Panc1 (cell line): Measurements from ENCODE around the gene HIGD1C. TPM values are rescaled to one million over a fixed set of nuclear protein-coding genes. Genes with fewer than 3 reads are reported as not detected.

Experiments
- ATAC-seq: fragments of 200-7000 bp; cut with Tn5 transposase; 2 replicates; pipeline ENCODE4 v1.9.1; 2020; ENCODE audit warnings: mild to moderate bottlenecking, moderate library complexity
- BruUV-seq: library from RNA; stranded (reverse); fragments of 400-500 nt; replicated peaks from 2 replicates; lab custom pipeline; 2021; lab: Mats Ljungman, UMichigan
- CTCF ChIA-PET: fragments of 300-600 bp; sonication (Branson Sonifier 250); formaldehyde crosslinking; loops from one replicate; lab custom pipeline; 2022; ENCODE audit warnings: antibody characterized with exemption; lab: Charles Lee
- POLR2A ChIA-PET: fragments of 300-600 bp; sonication (Branson Sonifier 250); formaldehyde crosslinking; loops from one replicate; lab custom pipeline; 2022; ENCODE audit warnings: antibody characterized with exemption; lab: Charles Lee
- DNase-seq: peaks from one replicate; pipeline ENCODE4 v3.0.0-alpha.2; 2010; ENCODE audit warnings: low read depth, low spot score
- H3K27ac ChIP-seq: 2 replicates; pipeline ENCODE4 v1.5.1; 2011; ENCODE audit warnings: mild to moderate bottlenecking, low read length, inconsistent platforms
- H3K27me3 ChIP-seq: fragments of 200-500 bp; sonication (Bioruptor generic); 2 replicates; pipeline ENCODE4 v1.6.0; 2014; ENCODE audit warnings: low read length, inconsistent platforms; ENCODE audit not compliant: control insufficient read depth, insufficient read depth
- H3K36me3 ChIP-seq: fragments of 200-500 bp; sonication (Bioruptor generic); 2 replicates; pipeline ENCODE4 v1.5.1; 2014; ENCODE audit warnings: inconsistent platforms, mild to moderate bottlenecking, low read length, moderate library complexity; ENCODE audit not compliant: control insufficient read depth, insufficient read depth
- H3K4me1 ChIP-seq: 2 replicates; pipeline ENCODE4 v1.5.1; 2011; ENCODE audit warnings: inconsistent platforms, mild to moderate bottlenecking, low read length, moderate library complexity; ENCODE audit not compliant: control insufficient read depth, insufficient read depth
- H3K4me3 ChIP-seq, 2 experiments: 2 replicates each; pipeline ENCODE4 v1.5.1; 2011 to 2012; ENCODE audit warnings: low read depth in 2 of 2, low read length in 2 of 2, mild to moderate bottlenecking in 2 of 2, inconsistent platforms in 1 of 2, moderate library complexity in 1 of 2
- H3K9me3 ChIP-seq: fragments of 200-500 bp; sonication (Bioruptor generic); 2 replicates; pipeline ENCODE4 v1.5.1; 2014; ENCODE audit warnings: low read depth, mild to moderate bottlenecking, inconsistent platforms, low read length, moderate library complexity; ENCODE audit not compliant: control insufficient read depth, insufficient read depth
- POLR2AphosphoS5 ChIP-seq: IDR thresholded peaks from 2 replicates; pipeline ENCODE4 v1.6.1; 2012; ENCODE audit warnings: mild to moderate bottlenecking, low read depth, low read length, moderate library complexity
- REST ChIP-seq, 2 experiments: IDR thresholded peaks; 2 replicates each; pipeline ENCODE4 v1.6.1; 2011 to 2012; ENCODE audit warnings: low read depth in 2 of 2, control low read depth in 1 of 2, low read length in 1 of 2, mild to moderate bottlenecking in 1 of 2, moderate library complexity in 1 of 2; ENCODE audit not compliant: insufficient read depth in 1 of 2
- SIN3A ChIP-seq: IDR thresholded peaks from 2 replicates; pipeline ENCODE4 v1.6.1; 2012; ENCODE audit warnings: low read depth, mild to moderate bottlenecking, low read length, moderate library complexity, borderline replicate concordance; ENCODE audit not compliant: insufficient read depth
- TCF7L2 ChIP-seq: IDR thresholded peaks from 2 replicates; pipeline ENCODE4 v1.6.1; 2011; ENCODE audit warnings: mild to moderate bottlenecking, low read depth, low read length, inconsistent platforms
- in situ Hi-C: cut with HindIII; loops from 2 replicates; pipeline ENCODE4 v1.10.0; 2016; ENCODE audit warnings: low sequenced_read_pairs, low pct_unique_long_range_greater_than_20kb
- intact Hi-C: fragments of 100-400 bp; cut with micrococcal nuclease; formaldehyde crosslinking; loops from one replicate; pipeline ENCODE4 v1.10.0; 2022; ENCODE audit not compliant: unreplicated experiment
- total RNA-seq: library from RNA; stranded (reverse); gene quantifications from one replicate; pipeline ENCODE4 v1.2.1, GENCODE V29; 2021; ENCODE audit not compliant: unreplicated experiment
- TF ChIP-seq, protein P1 (sequence below): fragments of 450-650 bp; IDR thresholded peaks from 2 replicates; pipeline ENCODE4 v1.5.1; 2017; ENCODE audit warnings: mild to moderate bottlenecking

Gene HIGD1C
- total RNA-seq, 1 experiment from 2014 or later, result not detected

GRCh38 chr12:50916292-50916691 is 36.1 kb upstream of the HIGD1C start:
- POLR2A ChIA-PET, result no interaction called here
- in situ Hi-C loops, result no loop called here
- no peaks in the 10 kb centered on the region for H3K27me3 ChIP-seq

GRCh38 chr12:50918584-50919316 is 33.6 kb upstream of the HIGD1C start:
- DNase-seq (no peak), ATAC-seq (no peak)
- Histone ChIP-seq H3K27me3 (no peaks in the 10 kb centered on the region), H3K9me3 (peaks cover 6% of the 10 kb centered on the region; the same call in 1 of the 2 replicates), H3K4me1 (no peaks in the 10 kb centered on the region), H3K36me3 (no peaks in the 10 kb centered on the region), H3K27ac (no peak overlapping the region), H3K4me3 (no peak overlapping the region)
- CTCF ChIA-PET, result interaction anchor here (0.7 kb wide), 1 partner anchor 19 kb away, joined by 4 read pairs; no protein-coding TSS in a partner anchor
- POLR2A ChIA-PET, result interaction anchor here (0.7 kb wide), 1 partner anchor 444 kb away, joined by 10 read pairs; no protein-coding TSS in a partner anchor
- no peak for TF ChIP-seq POLR2AphosphoS5
- TF ChIP-seq, protein P1, sequence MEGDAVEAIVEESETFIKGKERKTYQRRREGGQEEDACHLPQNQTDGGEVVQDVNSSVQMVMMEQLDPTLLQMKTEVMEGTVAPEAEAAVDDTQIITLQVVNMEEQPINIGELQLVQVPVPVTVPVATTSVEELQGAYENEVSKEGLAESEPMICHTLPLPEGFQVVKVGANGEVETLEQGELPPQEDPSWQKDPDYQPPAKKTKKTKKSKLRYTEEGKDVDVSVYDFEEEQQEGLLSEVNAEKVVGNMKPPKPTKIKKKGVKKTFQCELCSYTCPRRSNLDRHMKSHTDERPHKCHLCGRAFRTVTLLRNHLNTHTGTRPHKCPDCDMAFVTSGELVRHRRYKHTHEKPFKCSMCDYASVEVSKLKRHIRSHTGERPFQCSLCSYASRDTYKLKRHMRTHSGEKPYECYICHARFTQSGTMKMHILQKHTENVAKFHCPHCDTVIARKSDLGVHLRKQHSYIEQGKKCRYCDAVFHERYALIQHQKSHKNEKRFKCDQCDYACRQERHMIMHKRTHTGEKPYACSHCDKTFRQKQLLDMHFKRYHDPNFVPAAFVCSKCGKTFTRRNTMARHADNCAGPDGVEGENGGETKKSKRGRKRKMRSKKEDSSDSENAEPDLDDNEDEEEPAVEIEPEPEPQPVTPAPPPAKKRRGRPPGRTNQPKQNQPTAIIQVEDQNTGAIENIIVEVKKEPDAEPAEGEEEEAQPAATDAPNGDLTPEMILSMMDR, result no peak
- no peak for TF ChIP-seq REST (IDR thresholded peaks at IDR 0.05; ENCODE audit: insufficient read depth in 1 of 2, low read depth in 2 of 2, low read length in 1 of 2)
- TF ChIP-seq SIN3A, result no peak
- TF ChIP-seq TCF7L2, result no peak
- intact Hi-C loops (no loop called here), in situ Hi-C loops (no loop called here)
- BruUV-seq, result no TSS peak

More at GRCh38 chr12:50916292-50916691, 36.1 kb upstream of the HIGD1C start:
- Histone ChIP-seq H3K36me3 (no peaks in the 10 kb centered on the region), H3K9me3 (peaks cover 6% of the 10 kb centered on the region; the same call in 1 of the 2 replicates), H3K27ac (no peak overlapping the region), H3K4me3 (no peak overlapping the region), H3K4me1 (no peaks in the 10 kb centered on the region)
- ATAC-seq (no peak), DNase-seq (no peak)
- BruUV-seq, result no TSS peak
- intact Hi-C loops, result no loop called here
- CTCF ChIA-PET, result no interaction called here
- no peak for TF ChIP-seq SIN3A
- TF ChIP-seq POLR2AphosphoS5, result no peak
- no peak for TF ChIP-seq TCF7L2
- TF ChIP-seq REST (IDR thresholded peaks at IDR 0.05; ENCODE audit: insufficient read depth in 1 of 2, low read depth in 2 of 2, low read length in 1 of 2), result no peak
- TF ChIP-seq, protein P1, result no peak
